Gastroesophageal sphincter (tissue), 3 donors: ENCODE results near the gene MND1.

Experiments used
- EP300 ChIP-seq: sonication (generic); formaldehyde crosslinking; IDR thresholded peaks from one replicate; pipeline ENCODE4 v1.6.1; 2017; ENCODE audit warnings: antibody characterized with exemption, mild to moderate bottlenecking
- POLR2A ChIP-seq, 2 donors: fragments of 450-650 bp; IDR thresholded peaks; one replicate each; pipeline ENCODE4 v1.6.1; 2017; ENCODE audit warnings: antibody characterized with exemption in 2 of 2, mild to moderate bottlenecking in 2 of 2, moderate library complexity in 1 of 2
- POLR2AphosphoS5 ChIP-seq: sonication (generic); formaldehyde crosslinking; IDR thresholded peaks from one replicate; pipeline ENCODE4 v1.6.1; 2017; ENCODE audit warnings: antibody characterized with exemption
- TF ChIP-seq, protein P1 (sequence below), 4 experiments: fragments of 200-600 bp in 2 of 4; fragments of 450-650 bp in 2 of 4; sonication (generic) in 1 of 4; IDR thresholded peaks; one replicate each; pipeline ENCODE4 v1.5.1; 2017 to 2019; ENCODE audit warnings: antibody characterized with exemption in 4 of 4, mild to moderate bottlenecking in 2 of 4, moderate library complexity in 2 of 4

DNA sequence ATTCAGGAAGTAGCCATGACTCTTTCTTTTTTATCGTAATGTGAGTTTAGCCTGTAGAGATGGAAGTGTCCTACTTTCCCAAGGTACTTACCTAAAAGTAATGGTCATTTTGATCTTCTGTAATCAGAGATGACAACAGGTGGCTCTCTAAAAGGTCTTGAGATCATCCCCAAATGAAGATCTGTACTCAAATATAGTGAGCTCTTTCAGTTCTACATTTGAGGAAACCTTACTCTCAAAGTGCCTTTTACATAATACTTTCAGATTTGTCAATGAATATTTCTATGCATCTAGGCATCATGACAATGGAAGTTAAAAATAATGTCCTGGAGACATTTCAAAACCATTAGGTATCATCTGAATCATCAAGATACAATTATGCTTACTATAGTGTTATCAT lies 17.2 kb upstream of the MND1 start:
- TF ChIP-seq, protein P1, sequence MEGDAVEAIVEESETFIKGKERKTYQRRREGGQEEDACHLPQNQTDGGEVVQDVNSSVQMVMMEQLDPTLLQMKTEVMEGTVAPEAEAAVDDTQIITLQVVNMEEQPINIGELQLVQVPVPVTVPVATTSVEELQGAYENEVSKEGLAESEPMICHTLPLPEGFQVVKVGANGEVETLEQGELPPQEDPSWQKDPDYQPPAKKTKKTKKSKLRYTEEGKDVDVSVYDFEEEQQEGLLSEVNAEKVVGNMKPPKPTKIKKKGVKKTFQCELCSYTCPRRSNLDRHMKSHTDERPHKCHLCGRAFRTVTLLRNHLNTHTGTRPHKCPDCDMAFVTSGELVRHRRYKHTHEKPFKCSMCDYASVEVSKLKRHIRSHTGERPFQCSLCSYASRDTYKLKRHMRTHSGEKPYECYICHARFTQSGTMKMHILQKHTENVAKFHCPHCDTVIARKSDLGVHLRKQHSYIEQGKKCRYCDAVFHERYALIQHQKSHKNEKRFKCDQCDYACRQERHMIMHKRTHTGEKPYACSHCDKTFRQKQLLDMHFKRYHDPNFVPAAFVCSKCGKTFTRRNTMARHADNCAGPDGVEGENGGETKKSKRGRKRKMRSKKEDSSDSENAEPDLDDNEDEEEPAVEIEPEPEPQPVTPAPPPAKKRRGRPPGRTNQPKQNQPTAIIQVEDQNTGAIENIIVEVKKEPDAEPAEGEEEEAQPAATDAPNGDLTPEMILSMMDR (IDR thresholded peaks at IDR 0.05), result no peak
- no peak for TF ChIP-seq POLR2A (IDR thresholded peaks at IDR 0.05)
- TF ChIP-seq POLR2AphosphoS5, result no peak
- no peak for TF ChIP-seq EP300
